H1 (cell line): Measurements from ENCODE around the gene SLC38A7. TPM values are rescaled to one million over a fixed set of nuclear protein-coding genes. Genes with fewer than 3 reads are reported as not detected.

ENCODE experiments used
- CTCF ChIA-PET: fragments of 300-600 bp; sonication (Branson Sonifier 250); formaldehyde crosslinking; loops from one replicate; lab custom pipeline; 2021; ENCODE audit not compliant: partially characterized antibody; lab: Charles Lee
- POLR2A ChIA-PET: fragments of 300-600 bp; sonication (Branson Sonifier 250); formaldehyde crosslinking; loops from one replicate; lab custom pipeline; 2021; ENCODE audit warnings: inconsistent platforms; ENCODE audit not compliant: partially characterized antibody; lab: Charles Lee
- DNase-seq, 2 experiments: peaks; one replicate each; pipeline versions ENCODE4 v3.0.0 to v3.0.0-alpha.2; 2010 to 2022; ENCODE audit warnings: low spot score in 2 of 2, low read depth in 1 of 2, mixed read lengths in 1 of 2
- FAIRE-seq: peaks from 2 replicates; lab custom pipeline; 2011; peaks lifted over from hg19 to GRCh38; lab: Jason Lieb, UNC
- H2AFZ ChIP-seq: 2 replicates; pipeline ENCODE4 v1.8.1; 2012; ENCODE audit warnings: low read length, inconsistent platforms
- H2AK5ac ChIP-seq: 2 replicates; pipeline ENCODE4 v1.6.1; 2013; ENCODE audit warnings: low read depth, low read length
- H2BK120ac ChIP-seq: replicated peaks from 2 replicates; pipeline ENCODE3; 2013; ENCODE audit warnings: low read depth, low read length, inconsistent platforms
- H2BK12ac ChIP-seq: 2 replicates; pipeline ENCODE4 v1.6.1; 2013; ENCODE audit warnings: low read depth, low read length
- H2BK15ac ChIP-seq: 2 replicates; pipeline ENCODE4 v1.6.1; 2013; ENCODE audit warnings: low read length
- H2BK20ac ChIP-seq: 2 replicates; pipeline ENCODE4 v1.6.1; 2013; ENCODE audit warnings: low read length
- H2BK5ac ChIP-seq: 2 replicates; pipeline ENCODE4 v1.6.1; 2013; ENCODE audit warnings: low read depth, low read length
- H3K14ac ChIP-seq: 2 replicates; pipeline ENCODE4 v1.6.1; 2013; ENCODE audit warnings: inconsistent platforms; ENCODE audit not compliant: insufficient read length
- H3K18ac ChIP-seq: 2 replicates; pipeline ENCODE4 v1.6.1; 2013; ENCODE audit warnings: low read length; ENCODE audit errors: extremely low read depth
- H3K23ac ChIP-seq: 2 replicates; pipeline ENCODE4 v1.6.1; 2013; ENCODE audit warnings: inconsistent platforms; ENCODE audit not compliant: insufficient read length
- H3K23me2 ChIP-seq: 2 replicates; pipeline ENCODE4 v1.6.1; 2013; ENCODE audit warnings: low read depth, low read length
- H3K27ac ChIP-seq: 2 replicates; pipeline ENCODE4 v1.6.1; 2011; ENCODE audit warnings: low read depth, low read length, inconsistent platforms
- H3K27me3 ChIP-seq, 4 experiments: replicated peaks in 1 of 4; 1 replicate in 1 of 4; 2 replicates in 3 of 4; pipeline versions ENCODE4 v1.6.1 to v1.8.1; 2011 to 2013; ENCODE audit warnings: low read length in 3 of 4, mild to moderate bottlenecking in 3 of 4, inconsistent platforms in 2 of 4, mixed read lengths in 2 of 4, moderate library complexity in 1 of 4; ENCODE audit not compliant: control insufficient read depth in 3 of 4, insufficient read depth in 3 of 4; ENCODE audit errors: extremely low read depth in 1 of 4
- H3K36me3 ChIP-seq, 4 experiments: 2 replicates each; pipeline versions ENCODE4 v1.6.1 to v1.8.1; 2011 to 2013; ENCODE audit warnings: mild to moderate bottlenecking in 4 of 4, low read length in 3 of 4, moderate library complexity in 2 of 4, control low read depth in 1 of 4, inconsistent platforms in 1 of 4; ENCODE audit not compliant: insufficient read depth in 4 of 4, control insufficient read depth in 2 of 4
- H3K4ac ChIP-seq: replicated peaks from 2 replicates; pipeline ENCODE3; 2013; ENCODE audit warnings: low read length, low read depth, mixed read lengths, inconsistent platforms; ENCODE audit not compliant: insufficient read length
- H3K4me1 ChIP-seq, 4 experiments: replicated peaks in 1 of 4; 1 replicate in 1 of 4; 2 replicates in 3 of 4; pipeline versions ENCODE4 v1.6.1 to v1.8.1; 2011 to 2013; ENCODE audit warnings: low read length in 3 of 4, inconsistent platforms in 2 of 4, mixed read lengths in 1 of 4; ENCODE audit not compliant: insufficient read depth in 4 of 4, control insufficient read depth in 3 of 4
- H3K4me2 ChIP-seq, 2 experiments: 2 replicates each; pipeline versions ENCODE4 v1.6.1 to v1.8.1; 2011 to 2013; ENCODE audit warnings: low read depth in 2 of 2, low read length in 2 of 2, control low read depth in 1 of 2, inconsistent platforms in 1 of 2, mild to moderate bottlenecking in 1 of 2; ENCODE audit not compliant: insufficient read depth in 1 of 2
- H3K4me3 ChIP-seq, 4 experiments: fragments of 200-600, 300-600 bp in 1 of 4; sonication (generic), shearing (Covaris generic), sonication (Bioruptor Twin) in 1 of 4; 2 replicates each; pipeline versions ENCODE4 v1.5.1 to v1.8.1; 2011 to 2016; ENCODE audit warnings: low read length in 4 of 4, low read depth in 3 of 4, control low read depth in 2 of 4, inconsistent platforms in 2 of 4, mild to moderate bottlenecking in 2 of 4, mixed read lengths in 1 of 4, moderate library complexity in 1 of 4; ENCODE audit not compliant: insufficient read depth in 2 of 4; ENCODE audit errors: extremely low read depth in 1 of 4
- H3K56ac ChIP-seq: replicated peaks from 2 replicates; pipeline ENCODE3; 2013; ENCODE audit warnings: low read depth, mild to moderate bottlenecking, mixed read lengths, low read length, inconsistent platforms; ENCODE audit not compliant: insufficient read length
- H3K79me1 ChIP-seq: 2 replicates; pipeline ENCODE4 v1.6.1; 2013; ENCODE audit warnings: low read depth, low read length, control low read depth
- H3K79me2 ChIP-seq, 2 experiments: 2 replicates each; pipeline versions ENCODE4 v1.6.1 to v1.8.1; 2012 to 2013; ENCODE audit warnings: low read length in 2 of 2, mild to moderate bottlenecking in 2 of 2, inconsistent platforms in 1 of 2; ENCODE audit not compliant: insufficient read depth in 2 of 2, control insufficient read depth in 1 of 2
- H3K9ac ChIP-seq, 4 experiments: replicated peaks in 1 of 4; 1 replicate in 1 of 4; 2 replicates in 3 of 4; pipeline versions ENCODE4 v1.6.1 to v1.8.1; 2011 to 2013; ENCODE audit warnings: low read depth in 3 of 4, low read length in 3 of 4, control low read depth in 2 of 4, mild to moderate bottlenecking in 2 of 4, moderate library complexity in 2 of 4, inconsistent platforms in 1 of 4; ENCODE audit errors: extremely low read depth in 1 of 4
- H3K9me3 ChIP-seq, 2 experiments: 2 replicates each; pipeline versions ENCODE4 v1.6.1 to v1.8.1; 2012 to 2013; ENCODE audit warnings: mild to moderate bottlenecking in 2 of 2, moderate library complexity in 2 of 2, control low read depth in 1 of 2, inconsistent platforms in 1 of 2, low read depth in 1 of 2, low read length in 1 of 2, mixed read lengths in 1 of 2; ENCODE audit not compliant: insufficient read depth in 2 of 2
- H4K20me1 ChIP-seq, 2 experiments: replicated peaks in 1 of 2; 2 replicates each; pipeline versions ENCODE3 to v1.8.1; 2011 to 2013; ENCODE audit warnings: inconsistent platforms in 2 of 2, low read length in 2 of 2, mild to moderate bottlenecking in 1 of 2; ENCODE audit not compliant: insufficient read depth in 2 of 2, control insufficient read depth in 1 of 2
- H4K5ac ChIP-seq: 2 replicates; pipeline ENCODE4 v1.6.1; 2013; ENCODE audit warnings: low read length, low read depth, mixed read lengths, inconsistent platforms; ENCODE audit not compliant: insufficient read length
- H4K8ac ChIP-seq: 2 replicates; pipeline ENCODE4 v1.8.0; 2013; ENCODE audit warnings: mild to moderate bottlenecking, moderate library complexity, low read length, inconsistent platforms; ENCODE audit not compliant: insufficient read depth; ENCODE audit errors: extremely low read depth
- H4K91ac ChIP-seq: replicated peaks from 2 replicates; pipeline ENCODE3; 2013; ENCODE audit warnings: low read length, mixed read lengths, inconsistent platforms; ENCODE audit not compliant: insufficient read length
- ATF3 ChIP-seq: IDR thresholded peaks from 2 replicates; pipeline ENCODE4 v1.6.1; 2011; ENCODE audit warnings: low read depth, mild to moderate bottlenecking, low read length; ENCODE audit not compliant: insufficient read depth
- BCL11A ChIP-seq, 2 experiments: IDR thresholded peaks; one replicate each; pipeline ENCODE4 v1.6.1; 2011; ENCODE audit warnings: low read depth in 2 of 2, low read length in 2 of 2, mild to moderate bottlenecking in 2 of 2
- BRCA1 ChIP-seq: IDR thresholded peaks from 2 replicates; pipeline ENCODE4 v1.6.1; 2012; ENCODE audit warnings: low read depth, low read length, improper control_type of control experiment
- CBX5 ChIP-seq: fragments of 300-800, 300-1000 bp; sonication (generic); IDR thresholded peaks from 2 replicates; pipeline ENCODE4 v1.7.1; 2016; ENCODE audit warnings: antibody characterized with exemption, low read length, low read depth
- CBX8 ChIP-seq: fragments of 300-800, 300-1000 bp; sonication (generic); IDR thresholded peaks from 2 replicates; pipeline ENCODE4 v1.7.1; 2016; ENCODE audit warnings: low read depth, low read length, borderline replicate concordance
- CHD1 ChIP-seq: IDR thresholded peaks from 2 replicates; pipeline ENCODE4 v1.6.1; 2012; ENCODE audit warnings: low read depth, low read length, improper control_type of control experiment
- EGR1 ChIP-seq: IDR thresholded peaks from 2 replicates; pipeline ENCODE4 v1.6.1; 2011; ENCODE audit warnings: low read depth, low read length, borderline replicate concordance
- EZH2 ChIP-seq: fragments of 200-600 bp; sonication (generic); IDR thresholded peaks from 2 replicates; pipeline ENCODE4 v1.7.1; 2012; ENCODE audit warnings: low read depth, mild to moderate bottlenecking, moderate library complexity, low read length, inconsistent platforms; ENCODE audit not compliant: severe bottlenecking
- GABPA ChIP-seq: IDR thresholded peaks from 2 replicates; pipeline ENCODE4 v1.6.1; 2011; ENCODE audit warnings: mild to moderate bottlenecking, low read length, moderate library complexity, borderline replicate concordance; ENCODE audit not compliant: insufficient read depth
- GTF2F1 ChIP-seq: IDR thresholded peaks from 2 replicates; pipeline ENCODE4 v1.6.1; 2012; ENCODE audit warnings: low read depth, low read length, improper control_type of control experiment, borderline replicate concordance
- NANOG ChIP-seq: IDR thresholded peaks from 2 replicates; pipeline ENCODE4 v1.6.1; 2011; ENCODE audit warnings: low read length, low read depth, mild to moderate bottlenecking, inconsistent platforms; ENCODE audit not compliant: insufficient read depth, poor library complexity, severe bottlenecking
- POU5F1 ChIP-seq: IDR thresholded peaks from 2 replicates; pipeline ENCODE4 v1.6.1; 2011; ENCODE audit warnings: low read depth, mild to moderate bottlenecking, low read length, moderate library complexity
- TAF1 ChIP-seq: IDR thresholded peaks from 2 replicates; pipeline ENCODE4 v1.6.1; 2011; ENCODE audit warnings: mild to moderate bottlenecking, low read depth, low read length
- WGBS, 2 experiments: shearing (Covaris generic) in 1 of 2; methylation state at CpG; one replicate each; pipeline versions ENCODE4 v1.1.6 to v1.1.7; 2013 to 2015; ENCODE audit warnings: low lambda C conversion rate in 2 of 2, mixed read lengths in 2 of 2, inconsistent platforms in 1 of 2, low coverage in 1 of 2, missing lambda C conversion rate in 1 of 2; ENCODE audit not compliant: insufficient replicate concordance in 2 of 2, insufficient coverage in 1 of 2, insufficient read length in 1 of 2; ENCODE audit errors: extremely low coverage in 1 of 2, missing lambda C conversion rate in 1 of 2; 5-methylcytosine and 5-hydroxymethylcytosine counted together
- polyA plus RNA-seq, 7 experiments: library from polyadenylated mRNA; depleted of rRNA in 3 of 7; stranded (reverse) in 5 of 7; unstranded in 2 of 7; fragments of >200 nt in 5 of 7; fragments of 200-250 nt in 2 of 7; gene quantifications; 1 replicate in 5 of 7; 2 replicates in 1 of 7; 4 replicates in 1 of 7; pipeline versions ENCODE4 v1.2.1 to v1.2.3, GENCODE V29; 2011 to 2013; ENCODE audit warnings: missing spikeins in 2 of 7, mixed read lengths in 2 of 7
- total RNA-seq: library from RNA; stranded (reverse); fragmentation: NEBNext Ultra II Directional; extraction: Animal tissue kit (Norgen Biotek cat#: 25700); gene quantifications from 2 replicates; pipeline ENCODE4 v1.2.1, GENCODE V29; 2021

Gene SLC38A7
- total and polyA plus RNA-seq, 2 of the 8 experiments (the other 6 are each of a cell fraction or from before 2014, with no cell fraction given) = 26.7 to 28.0 TPM

- Histone ChIP-seq H4K5ac (no peak overlapping the region), H3K4me2 (no peak overlapping the region), H2BK120ac (no peak overlapping the region), H3K4me1 (no peaks in the 10 kb centered on the region), H3K27me3 (no peaks in the 10 kb centered on the region), H2BK12ac (no peak overlapping the region), H4K8ac (no peak overlapping the region), H3K23ac (no peak overlapping the region), H3K4ac (no peak overlapping the region), H3K23me2 (no peaks in the 10 kb centered on the region), H3K14ac (no peak overlapping the region), H3K9me3 (no peaks in the 10 kb centered on the region), H3K18ac (no peak overlapping the region), H3K36me3 (no peaks in the 10 kb centered on the region), H2BK20ac (no peak overlapping the region), H3K56ac (no peak overlapping the region), H2AK5ac (no peak overlapping the region), H3K27ac (no peak overlapping the region), H3K79me2 (no peaks in the 10 kb centered on the region), H2BK5ac (no peak overlapping the region), H3K79me1 (no peaks in the 10 kb centered on the region), H2AFZ (no peak overlapping the region), H2BK15ac (no peak overlapping the region), H3K4me3 (no peak overlapping the region), H4K20me1 (no peaks in the 10 kb centered on the region), H3K9ac (no peak overlapping the region), H4K91ac (no peak overlapping the region)
- 84% methylated on average over 4 of the region's 4 CpGs; no CpG with 5 or more reads in 1 of the 2 experiments for WGBS, 2 experiments
- POLR2A ChIA-PET = interaction anchor here (0.9 kb wide), 1 partner anchor 11 kb away, joined by 3 read pairs; no protein-coding TSS in a partner anchor
- CTCF ChIA-PET = interaction anchor here (0.8 to 2.1 kb wide), 2 partner anchors 14 to 17 kb away, joined by 5 to 8 read pairs; no protein-coding TSS in a partner anchor
- TF ChIP-seq EZH2 (no peak), BRCA1 (no peak), BCL11A (IDR thresholded peaks at IDR 0.05; ENCODE audit: low read depth in 2 of 2, low read length in 2 of 2) (no peak), CHD1 (no peak), TAF1 (no peak), EGR1 (no peak), CBX5 (no peak), NANOG (no peak), GTF2F1 (no peak), POU5F1 (no peak), GABPA (no peak), ATF3 (no peak), CBX8 (no peak)
- DNase-seq (no peak), FAIRE-seq (no peak)
Observed at GRCh38 chr16:58635502-58635901, 49.1 kb downstream of the SLC38A7 start.
